Breast epithelium (tissue), 4 donors: ENCODE measurements around the gene SDK2. TPM values are rescaled to one million over a fixed set of nuclear protein-coding genes. Genes with fewer than 3 reads are reported as not detected.

Source experiments
- DNase-seq, 2 donors: peaks; one replicate each; pipeline ENCODE4 v3.0.0-alpha.2; 2019; ENCODE audit warnings: low spot score in 2 of 2
- H3K27ac ChIP-seq, 2 donors: fragments of 200-600 bp; sonication (generic) in 1 of 2; one replicate each; pipeline ENCODE4 v1.5.1; 2016 to 2019; ENCODE audit warnings: mild to moderate bottlenecking in 1 of 2
- H3K27me3 ChIP-seq, 2 donors: fragments of 200-600 bp; sonication (generic) in 1 of 2; one replicate each; pipeline versions ENCODE4 v1.5.1 to v1.6.0; 2017 to 2019; ENCODE audit warnings: control low read depth in 1 of 2, mild to moderate bottlenecking in 1 of 2
- H3K36me3 ChIP-seq: fragments of 200-600 bp; one replicate; pipeline ENCODE4 v1.5.1; 2019
- H3K4me1 ChIP-seq, 2 donors: fragments of 200-600 bp; sonication (generic); one replicate each; pipeline ENCODE4 v1.5.1; 2016 to 2019; ENCODE audit warnings: control low read depth in 1 of 2
- H3K4me3 ChIP-seq, 3 donors: fragments of 200-600 bp; sonication (generic); 1 replicate in 2 of 3; 2 replicates in 1 of 3; pipeline ENCODE4 v1.5.1; 2016 to 2019; ENCODE audit warnings: mild to moderate bottlenecking in 3 of 3, moderate library complexity in 2 of 3
- H3K9me3 ChIP-seq, 2 donors: fragments of 200-600 bp; sonication (generic) in 1 of 2; one replicate each; pipeline ENCODE4 v1.5.1; 2016 to 2019; ENCODE audit warnings: control low read depth in 1 of 2
- POLR2A ChIP-seq: fragments of 450-650 bp; IDR thresholded peaks from one replicate; pipeline ENCODE4 v1.6.1; 2016; ENCODE audit warnings: antibody characterized with exemption, mild to moderate bottlenecking, moderate library complexity
- POLR2AphosphoS5 ChIP-seq, 3 donors: sonication (generic); formaldehyde crosslinking; IDR thresholded peaks; one replicate each; pipeline ENCODE4 v1.6.1; 2017; ENCODE audit warnings: antibody characterized with exemption in 3 of 3
- intact Hi-C: fragments of 100-400 bp; cut with DNase I; formaldehyde crosslinking; loops from one replicate; pipeline ENCODE4 v1.15.1; 2023; ENCODE audit warnings: low total_unique reads
- total RNA-seq, 3 donors: library from RNA; depleted of rRNA; stranded (reverse); fragments of >200 nt; gene quantifications; one replicate each; pipeline ENCODE4 v1.1.0, GENCODE V29; 2016
- TF ChIP-seq, protein P1 (sequence below), 3 donors: fragments of 450-650 bp; IDR thresholded peaks; one replicate each; pipeline ENCODE4 v1.5.1; 2016 to 2017; ENCODE audit warnings: antibody characterized with exemption in 3 of 3, mild to moderate bottlenecking in 3 of 3, moderate library complexity in 3 of 3

Gene SDK2
- total RNA-seq, 3 donors from 2014 or later, result 0.16 to 2.9 (median 2.6) TPM

GRCh38 chr17:73582821-73583220 is 61.4 kb downstream of the SDK2 start:
- no peak overlapping the region for H3K27ac ChIP-seq
- no peaks in the 10 kb centered on the region for H3K4me1 ChIP-seq
- H3K36me3 ChIP-seq, result no peaks in the 10 kb centered on the region
- no peak for DNase-seq
- TF ChIP-seq POLR2AphosphoS5 (IDR thresholded peaks at IDR 0.05) (no peak), POLR2A (no peak)
- TF ChIP-seq, protein P1, sequence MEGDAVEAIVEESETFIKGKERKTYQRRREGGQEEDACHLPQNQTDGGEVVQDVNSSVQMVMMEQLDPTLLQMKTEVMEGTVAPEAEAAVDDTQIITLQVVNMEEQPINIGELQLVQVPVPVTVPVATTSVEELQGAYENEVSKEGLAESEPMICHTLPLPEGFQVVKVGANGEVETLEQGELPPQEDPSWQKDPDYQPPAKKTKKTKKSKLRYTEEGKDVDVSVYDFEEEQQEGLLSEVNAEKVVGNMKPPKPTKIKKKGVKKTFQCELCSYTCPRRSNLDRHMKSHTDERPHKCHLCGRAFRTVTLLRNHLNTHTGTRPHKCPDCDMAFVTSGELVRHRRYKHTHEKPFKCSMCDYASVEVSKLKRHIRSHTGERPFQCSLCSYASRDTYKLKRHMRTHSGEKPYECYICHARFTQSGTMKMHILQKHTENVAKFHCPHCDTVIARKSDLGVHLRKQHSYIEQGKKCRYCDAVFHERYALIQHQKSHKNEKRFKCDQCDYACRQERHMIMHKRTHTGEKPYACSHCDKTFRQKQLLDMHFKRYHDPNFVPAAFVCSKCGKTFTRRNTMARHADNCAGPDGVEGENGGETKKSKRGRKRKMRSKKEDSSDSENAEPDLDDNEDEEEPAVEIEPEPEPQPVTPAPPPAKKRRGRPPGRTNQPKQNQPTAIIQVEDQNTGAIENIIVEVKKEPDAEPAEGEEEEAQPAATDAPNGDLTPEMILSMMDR (IDR thresholded peaks at IDR 0.05), result no peak
- H3K27me3 ChIP-seq, result no peaks in the 10 kb centered on the region
- intact Hi-C loops, result no loop called here
- no peaks in the 10 kb centered on the region for H3K9me3 ChIP-seq
- no peak overlapping the region for H3K4me3 ChIP-seq

DNA sequence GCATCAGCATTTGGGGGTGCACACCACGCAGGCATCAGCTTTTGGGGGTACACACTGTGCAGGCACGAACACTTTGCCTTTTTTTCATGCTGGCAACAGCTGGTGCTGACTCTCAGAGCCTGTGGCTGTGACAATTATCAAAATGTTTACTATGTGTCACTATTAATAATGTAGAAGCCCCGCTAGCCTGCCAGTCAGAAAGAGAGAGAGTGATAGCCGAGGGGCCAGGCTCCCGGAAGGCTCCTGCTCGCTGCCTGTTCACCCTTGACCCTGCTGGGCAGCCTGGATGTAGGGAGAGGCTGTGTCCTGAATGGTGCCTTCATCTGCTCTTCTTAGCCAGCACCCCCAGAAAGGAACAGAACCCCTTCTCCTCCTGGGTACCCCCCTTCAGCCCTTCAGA is 61.9 kb downstream of the SDK2 start:
- TF ChIP-seq, protein P1 (IDR thresholded peaks at IDR 0.05), result no peak
- TF ChIP-seq POLR2A (no peak), POLR2AphosphoS5 (IDR thresholded peaks at IDR 0.05) (no peak)
- no peaks in the 10 kb centered on the region for H3K9me3 ChIP-seq
- H3K4me1 ChIP-seq, result no peaks in the 10 kb centered on the region
- intact Hi-C loops, result no loop called here
- no peak overlapping the region for H3K27ac ChIP-seq
- no peak for DNase-seq
- H3K4me3 ChIP-seq, result no peak overlapping the region
- H3K36me3 ChIP-seq, result no peaks in the 10 kb centered on the region
- no peaks in the 10 kb centered on the region for H3K27me3 ChIP-seq

DNA sequence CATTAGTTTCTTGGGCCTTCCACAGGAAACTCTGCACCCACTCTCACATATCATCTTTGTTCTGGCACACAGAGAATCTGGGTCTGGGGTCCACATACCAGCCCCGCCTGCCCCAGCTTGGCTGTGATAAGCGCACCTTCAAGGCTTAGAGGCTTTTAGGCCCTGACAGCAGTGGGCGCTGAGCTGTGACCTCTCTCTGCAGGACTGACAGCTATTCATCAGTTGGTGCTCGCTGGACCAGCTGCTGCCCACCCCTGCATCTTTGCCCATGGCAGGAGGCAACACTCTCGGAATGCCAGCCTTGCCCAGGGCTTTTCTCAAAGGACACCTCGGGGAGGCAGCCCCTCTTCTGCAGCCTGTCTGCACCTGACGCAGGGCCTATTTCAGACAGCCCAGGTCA is 62.9 kb downstream of the SDK2 start:
- TF ChIP-seq POLR2A (no peak), POLR2AphosphoS5 (IDR thresholded peaks at IDR 0.05) (no peak)
- TF ChIP-seq, protein P1 (IDR thresholded peaks at IDR 0.05), result no peak
- no peak overlapping the region for H3K27ac ChIP-seq
- intact Hi-C loops, result no loop called here
- no peak for DNase-seq
- no peaks in the 10 kb centered on the region for H3K36me3 ChIP-seq
- H3K9me3 ChIP-seq, result no peaks in the 10 kb centered on the region
- peaks cover 0 to 2% of the 10 kb centered on the region in 2 donors for H3K27me3 ChIP-seq
- no peak overlapping the region for H3K4me3 ChIP-seq
- no peaks in the 10 kb centered on the region for H3K4me1 ChIP-seq

DNA sequence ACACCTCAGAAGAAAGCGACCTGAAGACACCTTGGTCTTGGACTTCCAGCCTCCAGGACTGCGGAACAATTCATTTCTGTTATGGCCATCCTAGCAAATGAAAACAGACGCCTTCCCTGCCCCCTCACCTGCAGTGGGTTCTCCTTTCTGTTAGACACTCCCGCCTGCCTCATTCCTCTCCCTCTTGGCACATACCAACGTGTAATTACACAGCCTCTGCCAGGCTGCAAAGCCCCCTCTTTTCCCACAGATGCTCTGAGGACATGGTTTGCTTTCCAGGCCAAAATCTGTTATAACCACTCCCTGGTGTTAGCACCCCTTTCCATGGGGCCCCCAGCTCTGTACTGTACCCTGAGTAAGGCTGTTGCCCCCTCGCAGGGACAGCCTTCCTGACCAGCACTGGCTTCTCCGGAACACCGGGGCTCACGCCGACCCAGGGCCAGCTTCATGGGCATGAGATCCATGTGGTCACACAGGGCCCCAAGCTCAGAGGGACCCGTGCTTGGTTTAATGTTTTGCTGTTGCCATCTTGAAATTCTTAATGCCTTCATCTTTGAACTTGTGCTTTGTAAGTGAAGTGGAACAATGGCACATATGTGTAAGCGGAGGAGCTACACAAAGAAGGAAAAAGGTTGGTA is 64.1 kb downstream of the SDK2 start:
- Histone ChIP-seq H3K36me3 (no peaks in the 10 kb centered on the region), H3K4me3 (no peak overlapping the region), H3K4me1 (no peaks in the 10 kb centered on the region), H3K27ac (no peak overlapping the region), H3K9me3 (no peaks in the 10 kb centered on the region), H3K27me3 (peaks cover 0 to 6% of the 10 kb centered on the region in 2 donors)
- no peak for DNase-seq
- TF ChIP-seq, protein P1 (IDR thresholded peaks at IDR 0.05), result no peak
- TF ChIP-seq POLR2A (no peak), POLR2AphosphoS5 (IDR thresholded peaks at IDR 0.05) (no peak)
- intact Hi-C loops, result no loop called here

DNA sequence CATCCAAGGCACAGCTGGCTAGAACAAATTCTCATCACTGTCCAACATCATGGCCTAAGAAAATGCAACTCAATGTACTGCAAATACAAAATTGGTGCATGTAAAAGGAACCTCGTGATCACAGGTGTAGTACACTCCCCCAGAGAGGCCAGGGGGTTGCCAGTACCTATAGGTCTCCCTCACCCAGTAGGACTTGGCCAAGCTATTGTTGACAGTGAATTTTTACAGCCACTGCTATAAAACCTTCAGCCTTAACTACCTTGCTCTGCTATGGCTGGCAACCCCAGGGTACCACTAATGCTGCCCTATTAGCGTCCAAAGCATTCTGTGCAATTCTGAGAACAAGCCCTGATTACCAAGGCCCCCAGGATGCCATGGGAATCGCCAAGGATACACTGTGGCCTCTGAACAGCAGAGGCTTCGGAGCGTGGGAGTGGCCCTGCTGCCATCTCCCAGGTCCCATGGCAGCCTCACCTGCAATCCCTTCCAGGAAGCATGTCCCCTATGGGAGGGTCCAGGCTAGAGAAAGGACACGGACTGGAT is 67.6 kb downstream of the SDK2 start:
- Histone ChIP-seq H3K27me3 (peaks cover 0 to 8% of the 10 kb centered on the region in 2 donors), H3K4me3 (no peak overlapping the region), H3K4me1 (no peaks in the 10 kb centered on the region), H3K9me3 (no peaks in the 10 kb centered on the region), H3K27ac (no peak overlapping the region), H3K36me3 (no peaks in the 10 kb centered on the region)
- intact Hi-C loops, result no loop called here
- TF ChIP-seq POLR2AphosphoS5 (IDR thresholded peaks at IDR 0.05) (no peak), POLR2A (no peak)
- TF ChIP-seq, protein P1 (IDR thresholded peaks at IDR 0.05), result no peak
- DNase-seq, result no peak
